ENCODE measurements around the gene APBA2. TPM values are rescaled to one million over a fixed set of nuclear protein-coding genes. Genes with fewer than 3 reads are reported as not detected.
A peak's percentile ranks its signal among the peaks of the same experiment; 100 is the strongest.

APBA2 gene
- total RNA-seq, 2 experiments from 2014 or later: not detected

GRCh38 chr15:28955993-28956421, 70.2 kb downstream of the APBA2 start:
- BruUV-seq (replicated peaks): no TSS peak
- no peaks in the 10 kb centered on the region for H4K20me1 ChIP-seq (ENCODE audit: insufficient read depth, low read length)
- no peaks in the 10 kb centered on the region for H3K9me2 ChIP-seq (ENCODE audit: insufficient read depth, low read length)
- no peak overlapping the region for H3K4me2 ChIP-seq (ENCODE audit: low read length)
- no peaks in the 10 kb centered on the region for H3K79me2 ChIP-seq (ENCODE audit: insufficient read depth, low read depth, low read length)
- peaks cover 12% of the 10 kb centered on the region for H3K4me1 ChIP-seq (ENCODE audit: insufficient read depth, low read length, poor library complexity, severe bottlenecking)
- CTCF ChIA-PET (ENCODE audit: unreplicated experiment): no interaction called here
- POLR2A ChIA-PET: no interaction called here
- no peak overlapping the region for H3K4me3 ChIP-seq (ENCODE audit: low read depth, low read length, poor library complexity, severe bottlenecking)
- intact Hi-C loops (cut with micrococcal nuclease; ENCODE audit: unreplicated experiment): no loop called here
- H2AFZ ChIP-seq (ENCODE audit: low read length): peak overlapping the region; percentile 21; the same call in 1 of the 2 replicates
- DNase-seq (ENCODE audit: low spot score): no peak
- H3K36me3 ChIP-seq (ENCODE audit: insufficient read depth, low read length): no peaks in the 10 kb centered on the region
- H3K9me3 ChIP-seq (ENCODE audit: low read length): no peaks in the 10 kb centered on the region
- H3K27ac ChIP-seq (ENCODE audit: low read depth, low read length, poor library complexity, severe bottlenecking): no peak overlapping the region
- TF ChIP-seq CTCF (conservative IDR thresholded peaks at IDR 0.05; ENCODE audit: low read length) (no peak), EZH2phosphoT487 (IDR thresholded peaks at IDR 0.05; ENCODE audit: borderline replicate concordance, low read depth, low read length) (no peak)

GRCh38 chr15:28956491-28956890, 70.7 kb downstream of the APBA2 start:
- Histone ChIP-seq H3K9me2 (ENCODE audit: insufficient read depth, low read length) (no peaks in the 10 kb centered on the region), H2AFZ (ENCODE audit: low read length) (no peak overlapping the region), H3K27ac (ENCODE audit: low read depth, low read length, poor library complexity, severe bottlenecking) (no peak overlapping the region), H3K36me3 (ENCODE audit: insufficient read depth, low read length) (no peaks in the 10 kb centered on the region), H3K79me2 (ENCODE audit: insufficient read depth, low read depth, low read length) (no peaks in the 10 kb centered on the region), H3K4me2 (ENCODE audit: low read length) (no peak overlapping the region), H3K9me3 (ENCODE audit: low read length) (no peaks in the 10 kb centered on the region), H4K20me1 (ENCODE audit: insufficient read depth, low read length) (no peaks in the 10 kb centered on the region), H3K4me3 (ENCODE audit: low read depth, low read length, poor library complexity, severe bottlenecking) (no peak overlapping the region), H3K4me1 (ENCODE audit: insufficient read depth, low read length, poor library complexity, severe bottlenecking) (peaks cover 12% of the 10 kb centered on the region)
- ChIA-PET POLR2A (no interaction called here), CTCF (ENCODE audit: unreplicated experiment) (no interaction called here)
- TF ChIP-seq EZH2phosphoT487 (IDR thresholded peaks at IDR 0.05; ENCODE audit: borderline replicate concordance, low read depth, low read length) (no peak), CTCF (conservative IDR thresholded peaks at IDR 0.05; ENCODE audit: low read length) (no peak)
- no TSS peak for BruUV-seq (replicated peaks)
- intact Hi-C loops (cut with micrococcal nuclease; ENCODE audit: unreplicated experiment): no loop called here
- DNase-seq (ENCODE audit: low spot score): no peak

GRCh38 chr15:28957606-28958498, 72.1 kb downstream of the APBA2 start:
- no TSS peak for BruUV-seq (replicated peaks)
- CTCF ChIA-PET (ENCODE audit: unreplicated experiment): no interaction called here
- intact Hi-C loops (cut with micrococcal nuclease; ENCODE audit: unreplicated experiment): no loop called here
- Histone ChIP-seq H4K20me1 (ENCODE audit: insufficient read depth, low read length) (no peaks in the 10 kb centered on the region), H3K4me1 (ENCODE audit: insufficient read depth, low read length, poor library complexity, severe bottlenecking) (peaks cover 12% of the 10 kb centered on the region), H3K4me2 (ENCODE audit: low read length) (no peak overlapping the region), H3K27ac (ENCODE audit: low read depth, low read length, poor library complexity, severe bottlenecking) (no peak overlapping the region), H3K79me2 (ENCODE audit: insufficient read depth, low read depth, low read length) (no peaks in the 10 kb centered on the region), H3K4me3 (ENCODE audit: low read depth, low read length, poor library complexity, severe bottlenecking) (no peak overlapping the region), H2AFZ (ENCODE audit: low read length) (no peak overlapping the region), H3K36me3 (ENCODE audit: insufficient read depth, low read length) (no peaks in the 10 kb centered on the region), H3K9me2 (ENCODE audit: insufficient read depth, low read length) (no peaks in the 10 kb centered on the region), H3K9me3 (ENCODE audit: low read length) (no peaks in the 10 kb centered on the region)
- no peak for DNase-seq (ENCODE audit: low spot score)
- POLR2A ChIA-PET: no interaction called here
- no peak for TF ChIP-seq EZH2phosphoT487 (IDR thresholded peaks at IDR 0.05; ENCODE audit: borderline replicate concordance, low read depth, low read length)
- TF ChIP-seq CTCF (conservative IDR thresholded peaks at IDR 0.05; ENCODE audit: low read length): no peak

Measured in OCI-LY7 (cell line).